GM23338 (cell line): ENCODE measurements around the gene APAF1. TPM values are rescaled to one million over a fixed set of nuclear protein-coding genes. Genes with fewer than 3 reads are reported as not detected.

Source experiments
- ATAC-seq: fragments of 200-7000 bp; cut with Tn5 transposase; 3 replicates; pipeline ENCODE4 v1.9.1; 2020
- DNase-seq: peaks from one replicate; pipeline ENCODE4 v3.0.0-alpha.2; 2015; ENCODE audit warnings: low spot score
- H2AFZ ChIP-seq: fragments of 200-600 bp; sonication (generic); 2 replicates; pipeline ENCODE4 v1.8.0; 2016; ENCODE audit warnings: antibody characterized with exemption, mild to moderate bottlenecking, moderate library complexity
- H3F3A ChIP-seq: fragments of 200-600 bp; sonication (generic); replicated peaks from 2 replicates; pipeline ENCODE4 v1.8.0; 2017; ENCODE audit warnings: antibody characterized with exemption, mixed run types, low read depth
- H3K27ac ChIP-seq: fragments of 200-600 bp; sonication (generic); 2 replicates; pipeline ENCODE4 v1.6.1; 2016; ENCODE audit warnings: low read depth
- H3K27me3 ChIP-seq: fragments of 200-600 bp; sonication (generic); 2 replicates; pipeline ENCODE4 v1.8.0; 2016; ENCODE audit warnings: mild to moderate bottlenecking, mixed run types, moderate library complexity; ENCODE audit not compliant: insufficient read depth
- H3K36me3 ChIP-seq: fragments of 200-600 bp; sonication (generic); 2 replicates; pipeline ENCODE4 v1.8.0; 2016; ENCODE audit warnings: mild to moderate bottlenecking; ENCODE audit not compliant: insufficient read depth
- H3K4me1 ChIP-seq: fragments of 200-600 bp; sonication (generic); 2 replicates; pipeline ENCODE4 v1.8.0; 2016; ENCODE audit warnings: mild to moderate bottlenecking, moderate library complexity; ENCODE audit not compliant: insufficient read depth
- H3K4me2 ChIP-seq: fragments of 200-600 bp; sonication (generic); 2 replicates; pipeline ENCODE4 v1.7.1; 2017; ENCODE audit warnings: mixed run types
- H3K4me3 ChIP-seq: fragments of 200-600 bp; sonication (generic); 2 replicates; pipeline ENCODE4 v1.6.1; 2016; ENCODE audit warnings: mixed run types
- H3K79me2 ChIP-seq: fragments of 200-600 bp; sonication (generic); replicated peaks from 2 replicates; pipeline ENCODE4 v1.8.0; 2017; ENCODE audit warnings: mild to moderate bottlenecking; ENCODE audit not compliant: insufficient read depth
- H3K9me2 ChIP-seq: fragments of 200-600 bp; sonication (generic); 2 replicates; pipeline ENCODE4 v1.8.0; 2017; ENCODE audit not compliant: insufficient read depth
- H4K20me1 ChIP-seq: fragments of 200-600 bp; sonication (generic); replicated peaks from 2 replicates; pipeline ENCODE4 v1.8.0; 2017; ENCODE audit warnings: mild to moderate bottlenecking; ENCODE audit not compliant: insufficient read depth
- H3K27ac Mint-ChIP-seq: 2 replicates; pipeline ENCODE4 v1.8.0; 2020; ENCODE audit warnings: inconsistent platforms, mild to moderate bottlenecking, moderate library complexity, mixed read lengths
- H3K27me3 Mint-ChIP-seq: 3 replicates; pipeline ENCODE4 v1.8.0; 2022; ENCODE audit warnings: low read depth, mild to moderate bottlenecking, moderate library complexity, mixed read lengths, inconsistent platforms; ENCODE audit not compliant: insufficient read depth, poor library complexity
- H3K36me3 Mint-ChIP-seq: 3 replicates; pipeline ENCODE4 v1.8.0; 2021; ENCODE audit warnings: low read depth, mild to moderate bottlenecking, inconsistent platforms, moderate library complexity, mixed read lengths
- H3K4me1 Mint-ChIP-seq: 3 replicates; pipeline ENCODE4 v1.8.0; 2020; ENCODE audit warnings: mild to moderate bottlenecking, inconsistent platforms, mixed read lengths
- H3K4me3 Mint-ChIP-seq: 3 replicates; pipeline ENCODE4 v1.8.0; 2021; ENCODE audit warnings: moderate library complexity, mild to moderate bottlenecking, inconsistent platforms, mixed read lengths
- H3K9me3 Mint-ChIP-seq: 3 replicates; pipeline ENCODE4 v1.8.0; 2020; ENCODE audit warnings: moderate library complexity, mild to moderate bottlenecking, inconsistent platforms, mixed read lengths
- CREB1 ChIP-seq: fragments of 250-450 bp; sonication (Bioruptor Pico); IDR thresholded peaks from 2 replicates; pipeline ENCODE4 v1.5.0; 2020; ENCODE audit warnings: low read depth, mild to moderate bottlenecking, moderate library complexity
- EZH2 ChIP-seq: fragments of 200-600 bp; sonication (generic); IDR thresholded peaks from one replicate; pipeline ENCODE4 v1.8.0; 2017; ENCODE audit warnings: antibody characterized with exemption, mild to moderate bottlenecking, low read depth; ENCODE audit not compliant: unreplicated experiment
- EZH2phosphoT487 ChIP-seq: fragments of 200-600 bp; sonication (generic); IDR thresholded peaks from one replicate; pipeline ENCODE4 v1.8.1; 2018; ENCODE audit warnings: antibody characterized with exemption; ENCODE audit not compliant: unreplicated experiment
- JUNB ChIP-seq: IDR thresholded peaks from one replicate; pipeline ENCODE4 v1.6.1; 2016; ENCODE audit warnings: antibody characterized with exemption; ENCODE audit not compliant: unreplicated experiment
- NANOG ChIP-seq: IDR thresholded peaks from 2 replicates; pipeline ENCODE4 v1.6.1; 2016; ENCODE audit warnings: antibody characterized with exemption, borderline replicate concordance
- POLR2AphosphoS5 ChIP-seq: IDR thresholded peaks from 2 replicates; pipeline ENCODE4 v1.6.1; 2016; ENCODE audit warnings: antibody characterized with exemption, low read depth
- STAT1 ChIP-seq: IDR thresholded peaks from one replicate; pipeline ENCODE4 v1.6.1; 2016; ENCODE audit warnings: antibody characterized with exemption; ENCODE audit not compliant: unreplicated experiment
- ZNF114 ChIP-seq: fragments of 250-450 bp; sonication (Bioruptor Pico); IDR thresholded peaks from 2 replicates; pipeline ENCODE4 v1.5.0; 2020; ENCODE audit warnings: mild to moderate bottlenecking, moderate library complexity
- ZNF331 ChIP-seq: fragments of 250-450 bp; sonication (Bioruptor Pico); IDR thresholded peaks from 2 replicates; pipeline ENCODE4 v1.5.0; 2020; ENCODE audit warnings: low read depth, mild to moderate bottlenecking, moderate library complexity
- polyA plus RNA-seq: library from polyadenylated mRNA; unstranded; fragments of >200 nt; fragmentation: Nextera tagmentation; extraction: Ambion mirVana; gene quantifications from 2 replicates; pipeline ENCODE4 v1.2.1, GENCODE V29; 2016
- total RNA-seq: library from RNA; depleted of rRNA; stranded (reverse); fragments of >200 nt; shearing (Covaris generic); gene quantifications from 2 replicates; pipeline ENCODE4 v1.2.3, GENCODE V29; 2014
- TF ChIP-seq, protein P1 (sequence below): IDR thresholded peaks from 2 replicates; pipeline ENCODE4 v1.6.1; 2016; ENCODE audit warnings: antibody characterized with exemption
- TF ChIP-seq, protein P2 (sequence below): IDR thresholded peaks from one replicate; pipeline ENCODE4 v1.6.1; 2018; ENCODE audit warnings: antibody characterized with exemption; ENCODE audit not compliant: unreplicated experiment
- TF ChIP-seq, protein P3 (sequence below), 2 experiments: fragments of 200-600 bp in 1 of 2; sonication (generic) in 1 of 2; conservative IDR thresholded peaks; 2 replicates each; pipeline versions ENCODE4 v1.5.1 to v1.6.1; 2016 to 2017; ENCODE audit warnings: antibody characterized with exemption in 2 of 2, low read depth in 2 of 2, mild to moderate bottlenecking in 2 of 2, moderate library complexity in 1 of 2

The APAF1 gene
- total and polyA plus RNA-seq, 2 experiments from 2014 or later, result 12.0 to 31.2 TPM

DNA sequence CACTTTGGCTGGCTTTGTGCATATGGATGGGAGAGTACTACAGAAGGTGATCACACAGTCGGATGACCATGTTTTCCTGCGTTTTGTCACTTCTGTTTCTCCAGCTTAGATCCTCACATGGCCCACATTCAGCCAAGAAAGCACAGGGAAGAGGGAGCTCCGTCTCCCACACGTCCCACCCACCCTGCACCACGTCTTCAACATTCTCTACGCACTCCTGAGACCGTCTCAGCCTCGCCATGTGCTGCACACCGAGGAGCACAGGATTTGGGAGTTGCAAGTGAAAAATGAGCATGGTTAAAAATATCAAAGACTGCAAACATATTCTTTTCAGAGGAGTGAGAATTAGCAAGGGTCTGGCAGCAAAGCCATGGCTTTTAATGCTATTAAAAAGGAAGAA lies 122.2 kb downstream of the APAF1 start:
- no peak for DNase-seq
- H3K4me1 ChIP-seq, result no peaks in the 10 kb centered on the region
- H3K27me3 Mint-ChIP-seq, result no peaks in the 10 kb centered on the region
- peaks cover 7% of the 10 kb centered on the region for H3K36me3 Mint-ChIP-seq
- no peak overlapping the region for H3K4me3 Mint-ChIP-seq
- H3K27ac Mint-ChIP-seq, result no peak overlapping the region
- no peak overlapping the region for H2AFZ ChIP-seq
- no peak overlapping the region for H3K27ac ChIP-seq
- H3F3A ChIP-seq, result no peaks in the 10 kb centered on the region
- H3K4me1 Mint-ChIP-seq, result no peaks in the 10 kb centered on the region
- no peaks in the 10 kb centered on the region for H3K27me3 ChIP-seq
- H3K9me3 Mint-ChIP-seq, result peaks cover 3% of the 10 kb centered on the region; the same call in 2 of the 3 replicates
- no peak overlapping the region for H3K4me3 ChIP-seq
- no peaks in the 10 kb centered on the region for H3K79me2 ChIP-seq
- TF ChIP-seq, protein P1, sequence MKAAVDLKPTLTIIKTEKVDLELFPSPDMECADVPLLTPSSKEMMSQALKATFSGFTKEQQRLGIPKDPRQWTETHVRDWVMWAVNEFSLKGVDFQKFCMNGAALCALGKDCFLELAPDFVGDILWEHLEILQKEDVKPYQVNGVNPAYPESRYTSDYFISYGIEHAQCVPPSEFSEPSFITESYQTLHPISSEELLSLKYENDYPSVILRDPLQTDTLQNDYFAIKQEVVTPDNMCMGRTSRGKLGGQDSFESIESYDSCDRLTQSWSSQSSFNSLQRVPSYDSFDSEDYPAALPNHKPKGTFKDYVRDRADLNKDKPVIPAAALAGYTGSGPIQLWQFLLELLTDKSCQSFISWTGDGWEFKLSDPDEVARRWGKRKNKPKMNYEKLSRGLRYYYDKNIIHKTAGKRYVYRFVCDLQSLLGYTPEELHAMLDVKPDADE, result no peak
- TF ChIP-seq JUNB, result no peak
- TF ChIP-seq STAT1, result no peak
- TF ChIP-seq, protein P2, sequence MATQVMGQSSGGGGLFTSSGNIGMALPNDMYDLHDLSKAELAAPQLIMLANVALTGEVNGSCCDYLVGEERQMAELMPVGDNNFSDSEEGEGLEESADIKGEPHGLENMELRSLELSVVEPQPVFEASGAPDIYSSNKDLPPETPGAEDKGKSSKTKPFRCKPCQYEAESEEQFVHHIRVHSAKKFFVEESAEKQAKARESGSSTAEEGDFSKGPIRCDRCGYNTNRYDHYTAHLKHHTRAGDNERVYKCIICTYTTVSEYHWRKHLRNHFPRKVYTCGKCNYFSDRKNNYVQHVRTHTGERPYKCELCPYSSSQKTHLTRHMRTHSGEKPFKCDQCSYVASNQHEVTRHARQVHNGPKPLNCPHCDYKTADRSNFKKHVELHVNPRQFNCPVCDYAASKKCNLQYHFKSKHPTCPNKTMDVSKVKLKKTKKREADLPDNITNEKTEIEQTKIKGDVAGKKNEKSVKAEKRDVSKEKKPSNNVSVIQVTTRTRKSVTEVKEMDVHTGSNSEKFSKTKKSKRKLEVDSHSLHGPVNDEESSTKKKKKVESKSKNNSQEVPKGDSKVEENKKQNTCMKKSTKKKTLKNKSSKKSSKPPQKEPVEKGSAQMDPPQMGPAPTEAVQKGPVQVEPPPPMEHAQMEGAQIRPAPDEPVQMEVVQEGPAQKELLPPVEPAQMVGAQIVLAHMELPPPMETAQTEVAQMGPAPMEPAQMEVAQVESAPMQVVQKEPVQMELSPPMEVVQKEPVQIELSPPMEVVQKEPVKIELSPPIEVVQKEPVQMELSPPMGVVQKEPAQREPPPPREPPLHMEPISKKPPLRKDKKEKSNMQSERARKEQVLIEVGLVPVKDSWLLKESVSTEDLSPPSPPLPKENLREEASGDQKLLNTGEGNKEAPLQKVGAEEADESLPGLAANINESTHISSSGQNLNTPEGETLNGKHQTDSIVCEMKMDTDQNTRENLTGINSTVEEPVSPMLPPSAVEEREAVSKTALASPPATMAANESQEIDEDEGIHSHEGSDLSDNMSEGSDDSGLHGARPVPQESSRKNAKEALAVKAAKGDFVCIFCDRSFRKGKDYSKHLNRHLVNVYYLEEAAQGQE, result no peak
- no peak for TF ChIP-seq CREB1 (CRISPR knock-in tag)
- TF ChIP-seq ZNF114, result no peak
- no peak for TF ChIP-seq EZH2phosphoT487
- no peak for TF ChIP-seq EZH2
- TF ChIP-seq ZNF331 (CRISPR knock-in tag), result no peak
- H4K20me1 ChIP-seq, result no peaks in the 10 kb centered on the region
- no peak for ATAC-seq
- no peaks in the 10 kb centered on the region; the same call in 1 of the 2 replicates for H3K36me3 ChIP-seq
- no peak overlapping the region for H3K4me2 ChIP-seq
- no peaks in the 10 kb centered on the region for H3K9me2 ChIP-seq

DNA sequence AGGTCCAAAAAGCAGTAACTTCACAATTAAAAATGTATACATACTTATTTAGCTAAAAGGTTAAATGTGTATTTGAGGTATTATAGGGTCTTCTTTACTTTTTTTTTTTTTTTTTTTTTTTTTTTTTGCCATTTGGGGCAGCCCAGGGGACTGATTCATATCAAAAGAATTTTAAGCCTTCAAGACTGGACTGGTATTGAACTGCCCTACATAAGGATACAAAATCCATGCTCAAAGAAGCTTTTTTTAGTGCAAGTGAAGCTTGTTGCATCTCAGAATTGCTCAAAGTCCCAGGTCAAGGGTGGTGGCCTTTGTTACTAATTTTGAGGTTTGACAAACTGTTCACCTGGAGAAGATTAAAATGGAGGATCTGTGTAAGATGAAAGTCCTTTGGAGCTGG lies 124.0 kb downstream of the APAF1 start:
- Histone ChIP-seq H4K20me1 (no peaks in the 10 kb centered on the region), H3K27ac (no peak overlapping the region), H3K27me3 (no peaks in the 10 kb centered on the region), H3K9me2 (no peaks in the 10 kb centered on the region), H2AFZ (no peak overlapping the region), H3F3A (no peaks in the 10 kb centered on the region), H3K4me1 (no peaks in the 10 kb centered on the region), H3K4me3 (no peak overlapping the region), H3K4me2 (no peak overlapping the region), H3K36me3 (no peaks in the 10 kb centered on the region; the same call in 1 of the 2 replicates), H3K79me2 (no peaks in the 10 kb centered on the region)
- DNase-seq (no peak), ATAC-seq (no peak)
- Mint-ChIP-seq H3K4me1 (no peaks in the 10 kb centered on the region), H3K36me3 (peaks cover 8% of the 10 kb centered on the region), H3K27ac (no peak overlapping the region), H3K9me3 (peaks cover 4% of the 10 kb centered on the region; the same call in 2 of the 3 replicates), H3K4me3 (no peak overlapping the region), H3K27me3 (no peaks in the 10 kb centered on the region)
- TF ChIP-seq, protein P3, sequence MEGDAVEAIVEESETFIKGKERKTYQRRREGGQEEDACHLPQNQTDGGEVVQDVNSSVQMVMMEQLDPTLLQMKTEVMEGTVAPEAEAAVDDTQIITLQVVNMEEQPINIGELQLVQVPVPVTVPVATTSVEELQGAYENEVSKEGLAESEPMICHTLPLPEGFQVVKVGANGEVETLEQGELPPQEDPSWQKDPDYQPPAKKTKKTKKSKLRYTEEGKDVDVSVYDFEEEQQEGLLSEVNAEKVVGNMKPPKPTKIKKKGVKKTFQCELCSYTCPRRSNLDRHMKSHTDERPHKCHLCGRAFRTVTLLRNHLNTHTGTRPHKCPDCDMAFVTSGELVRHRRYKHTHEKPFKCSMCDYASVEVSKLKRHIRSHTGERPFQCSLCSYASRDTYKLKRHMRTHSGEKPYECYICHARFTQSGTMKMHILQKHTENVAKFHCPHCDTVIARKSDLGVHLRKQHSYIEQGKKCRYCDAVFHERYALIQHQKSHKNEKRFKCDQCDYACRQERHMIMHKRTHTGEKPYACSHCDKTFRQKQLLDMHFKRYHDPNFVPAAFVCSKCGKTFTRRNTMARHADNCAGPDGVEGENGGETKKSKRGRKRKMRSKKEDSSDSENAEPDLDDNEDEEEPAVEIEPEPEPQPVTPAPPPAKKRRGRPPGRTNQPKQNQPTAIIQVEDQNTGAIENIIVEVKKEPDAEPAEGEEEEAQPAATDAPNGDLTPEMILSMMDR (conservative IDR thresholded peaks at IDR 0.05; ENCODE audit: low read depth in 2 of 2), result no peak
- no peak for TF ChIP-seq EZH2
- no peak for TF ChIP-seq ZNF114
- TF ChIP-seq JUNB, result no peak
- TF ChIP-seq POLR2AphosphoS5, result no peak
- TF ChIP-seq STAT1, result no peak
- no peak for TF ChIP-seq EZH2phosphoT487
- TF ChIP-seq ZNF331 (CRISPR knock-in tag), result no peak
- no peak for TF ChIP-seq NANOG
- TF ChIP-seq, protein P1, result no peak
- TF ChIP-seq, protein P2, result no peak
